Liver (tissue), 9 donors: ENCODE results near the gene KRTAP10-8. TPM values are rescaled to one million over a fixed set of nuclear protein-coding genes. Genes with fewer than 3 reads are reported as not detected.

Source experiments
- DNase-seq: peaks from one replicate; pipeline ENCODE4 v3.0.0-alpha.2; 2017; ENCODE audit warnings: low spot score
- H3K27ac ChIP-seq, 2 donors: one replicate each; pipeline ENCODE4 v1.7.0; 2013; ENCODE audit warnings: inconsistent platforms in 2 of 2, low read length in 2 of 2, control low read depth in 1 of 2, low read depth in 1 of 2, mild to moderate bottlenecking in 1 of 2
- H3K27me3 ChIP-seq, 4 donors: one replicate each; pipeline versions ENCODE4 v1.6.1 to v1.7.0; 2013; ENCODE audit warnings: low read length in 3 of 4, inconsistent platforms in 1 of 4, mild to moderate bottlenecking in 1 of 4, moderate library complexity in 1 of 4; ENCODE audit not compliant: control insufficient read depth in 4 of 4, insufficient read depth in 4 of 4
- H3K36me3 ChIP-seq, 4 donors: one replicate each; pipeline versions ENCODE4 v1.6.1 to v1.7.0; 2013; ENCODE audit warnings: low read length in 3 of 4, mild to moderate bottlenecking in 3 of 4, low read depth in 1 of 4, moderate library complexity in 1 of 4; ENCODE audit not compliant: control insufficient read depth in 4 of 4, insufficient read depth in 3 of 4
- H3K4me1 ChIP-seq, 4 donors: one replicate each; pipeline versions ENCODE4 v1.6.1 to v1.7.0; 2013; ENCODE audit warnings: low read length in 3 of 4, mild to moderate bottlenecking in 3 of 4, moderate library complexity in 1 of 4; ENCODE audit not compliant: control insufficient read depth in 4 of 4, insufficient read depth in 4 of 4
- H3K4me3 ChIP-seq, 3 donors: one replicate each; pipeline versions ENCODE4 v1.6.1 to v1.7.0; 2013; ENCODE audit warnings: low read length in 3 of 3, control low read depth in 1 of 3, low read depth in 1 of 3, mild to moderate bottlenecking in 1 of 3
- H3K9ac ChIP-seq, 2 donors: one replicate each; pipeline ENCODE4 v1.7.0; 2013; ENCODE audit warnings: low read length in 2 of 2, mild to moderate bottlenecking in 2 of 2, moderate library complexity in 2 of 2, control low read depth in 1 of 2, low read depth in 1 of 2
- H3K9me3 ChIP-seq, 4 donors: one replicate each; pipeline versions ENCODE4 v1.6.1 to v1.7.0; 2013; ENCODE audit warnings: low read length in 3 of 4; ENCODE audit not compliant: control insufficient read depth in 4 of 4
- ATF3 ChIP-seq: IDR thresholded peaks from 2 replicates; pipeline ENCODE4 v1.6.1; 2016; ENCODE audit warnings: antibody characterized with exemption
- CTCF ChIP-seq: fragments of 150-350 bp; IDR thresholded peaks from 2 replicates; pipeline ENCODE4 v1.5.1; 2017; ENCODE audit warnings: improper control_type of control experiment, low read depth, low read length; ENCODE audit not compliant: missing input control
- EGR1 ChIP-seq, 2 donors: IDR thresholded peaks; 2 replicates each; pipeline ENCODE4 v1.6.1; 2016 to 2018; ENCODE audit warnings: antibody characterized with exemption in 2 of 2, low read depth in 2 of 2
- FOXA2 ChIP-seq: IDR thresholded peaks from 2 replicates; pipeline ENCODE4 v1.6.1; 2016; ENCODE audit warnings: antibody characterized with exemption
- GABPA ChIP-seq, 2 donors: IDR thresholded peaks in 1 of 2; conservative IDR thresholded peaks in 1 of 2; 2 replicates each; pipeline ENCODE4 v1.6.1; 2016; ENCODE audit warnings: antibody characterized with exemption in 2 of 2, mild to moderate bottlenecking in 1 of 2, moderate library complexity in 1 of 2
- HNF4G ChIP-seq: IDR thresholded peaks from 2 replicates; pipeline ENCODE4 v1.6.1; 2016; ENCODE audit warnings: antibody characterized with exemption
- NR2F2 ChIP-seq: IDR thresholded peaks from 2 replicates; pipeline ENCODE4 v1.6.1; 2016; ENCODE audit warnings: antibody characterized with exemption
- RAD21 ChIP-seq, 2 donors: IDR thresholded peaks; 2 replicates each; pipeline ENCODE4 v1.6.1; 2016; ENCODE audit warnings: antibody characterized with exemption in 2 of 2, mild to moderate bottlenecking in 2 of 2
- REST ChIP-seq: IDR thresholded peaks from 2 replicates; pipeline ENCODE4 v1.6.1; 2016; ENCODE audit warnings: antibody characterized with exemption, mild to moderate bottlenecking
- SP1 ChIP-seq: IDR thresholded peaks from 2 replicates; pipeline ENCODE4 v1.6.1; 2018; ENCODE audit warnings: antibody characterized with exemption, mild to moderate bottlenecking
- TAF1 ChIP-seq: conservative IDR thresholded peaks from 2 replicates; pipeline ENCODE4 v1.6.1; 2016; ENCODE audit warnings: antibody characterized with exemption, mild to moderate bottlenecking
- YY1 ChIP-seq: IDR thresholded peaks from 2 replicates; pipeline ENCODE4 v1.6.1; 2016; ENCODE audit warnings: antibody characterized with exemption, mild to moderate bottlenecking
- ZBTB33 ChIP-seq: IDR thresholded peaks from 2 replicates; pipeline ENCODE4 v1.6.1; 2016; ENCODE audit warnings: antibody characterized with exemption
- WGBS: extraction: QIAGEN DNeasy Blood & Tissue Kit; methylation state at CpG from one replicate; pipeline ENCODE4 v1.1.7; 2013; 5-methylcytosine and 5-hydroxymethylcytosine counted together
- polyA plus RNA-seq, 2 donors: library from polyadenylated mRNA; stranded (reverse) in 1 of 2; unstranded in 1 of 2; fragments of 200-250 nt in 1 of 2; fragments of >200 nt in 1 of 2; fragmentation: Nextera tagmentation in 1 of 2; extraction: Ambion mirVana in 1 of 2; gene quantifications; one replicate each; pipeline versions ENCODE4 v1.2.1 to v1.2.3, GENCODE V29; 2013 to 2015
- total RNA-seq, 2 donors: library from RNA; depleted of rRNA; stranded (reverse); fragments of >200 nt; gene quantifications; one replicate each; pipeline ENCODE4 v1.2.3, GENCODE V29; 2014
- donor health status: healthy.
- donor health status: healthy.
- donor health status: healthy.
- donor health status: healthy.
- donor health status: healthy.

The KRTAP10-8 gene
- total and polyA plus RNA-seq, 4 donors, result not detected

GRCh38 chr21:44617071-44617501, 5.2 kb downstream of the KRTAP10-8 start:
- H3K4me3 ChIP-seq, result no peak overlapping the region
- no peaks in the 10 kb centered on the region for H3K27me3 ChIP-seq
- H3K9ac ChIP-seq, result no peak overlapping the region
- no peaks in the 10 kb centered on the region for H3K36me3 ChIP-seq
- peaks cover 0 to 1% (median 0%) of the 10 kb centered on the region in 4 donors for H3K9me3 ChIP-seq
- DNase-seq, result no peak
- TF ChIP-seq HNF4G, result no peak
- TF ChIP-seq ZBTB33, result no peak
- TF ChIP-seq ATF3, result no peak
- no peak for TF ChIP-seq NR2F2
- no peak for TF ChIP-seq YY1
- no peak for TF ChIP-seq SP1
- TF ChIP-seq REST, result no peak
- no peak for TF ChIP-seq FOXA2
- no peak for TF ChIP-seq RAD21 (IDR thresholded peaks at IDR 0.05)
- no peak for TF ChIP-seq EGR1 (IDR thresholded peaks at IDR 0.05; ENCODE audit: low read depth in 2 of 2)
- TF ChIP-seq TAF1, result no peak
- no peak for TF ChIP-seq GABPA (IDR thresholded peaks at IDR 0.05 in 1 of 2, conservative IDR thresholded peaks at IDR 0.05 in 1 of 2)
- no peak for TF ChIP-seq CTCF
- WGBS, result 62% methylated on average over 8 of the region's 8 CpGs
- no peaks in the 10 kb centered on the region for H3K4me1 ChIP-seq
- H3K27ac ChIP-seq, result no peak overlapping the region

- Histone ChIP-seq H3K27ac (peak overlapping the region in 1 of 2 donors; percentile 38), H3K9ac (no peak overlapping the region), H3K36me3 (no peaks in the 10 kb centered on the region), H3K4me1 (no peaks in the 10 kb centered on the region), H3K4me3 (no peak overlapping the region), H3K27me3 (no peaks in the 10 kb centered on the region), H3K9me3 (peaks cover 0 to 5% (median 0%) of the 10 kb centered on the region in 4 donors)
- 30% methylated on average over 4 of the region's 4 CpGs for WGBS
- TF ChIP-seq CTCF (peak; percentile 15), FOXA2 (no peak), HNF4G (no peak)
- DNase-seq, result no peak
Observed at GRCh38 chr21:44618504-44618903, 6.6 kb downstream of the KRTAP10-8 start.
